OCI-M2 (cell line): ENCODE data around the gene MRM1.

Source experiments
- DNase-seq: peaks from one replicate; lab custom pipeline; 2025; ENCODE audit not compliant: unreplicated experiment; lab: John Stamatoyannopoulos, UW

MRM1 gene

GRCh38 chr17:36629970-36630502 is 28.7 kb downstream of the MRM1 start:
- DNase-seq, result no peak

GRCh38 chr17:36631022-36631421 is 29.6 kb downstream of the MRM1 start:
- no peak for DNase-seq

- DNase-seq, result no peak
These were observed 31.8 kb downstream of the MRM1 start for GRCh38 chr17:36632916-36633771.

DNA sequence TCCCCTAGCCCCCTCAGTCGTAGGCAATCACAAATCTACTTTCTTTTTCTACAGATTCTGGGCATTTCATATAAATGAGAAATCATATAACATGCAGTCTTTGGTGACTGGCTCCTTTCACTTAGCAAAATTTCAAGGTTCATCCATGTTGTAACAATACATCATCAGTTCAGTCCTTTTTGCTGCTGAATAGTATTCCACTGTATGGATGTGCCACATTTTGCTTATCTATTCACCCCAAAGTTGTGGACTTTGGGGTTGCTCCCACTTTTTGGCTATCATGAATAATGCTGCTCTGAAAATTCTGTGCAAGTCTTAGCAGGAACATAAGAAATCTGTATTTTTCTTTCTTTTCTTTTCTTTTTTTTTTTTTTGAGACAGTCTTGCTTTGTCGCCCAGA is 39.0 kb downstream of the MRM1 start:
- no peak for DNase-seq

DNA sequence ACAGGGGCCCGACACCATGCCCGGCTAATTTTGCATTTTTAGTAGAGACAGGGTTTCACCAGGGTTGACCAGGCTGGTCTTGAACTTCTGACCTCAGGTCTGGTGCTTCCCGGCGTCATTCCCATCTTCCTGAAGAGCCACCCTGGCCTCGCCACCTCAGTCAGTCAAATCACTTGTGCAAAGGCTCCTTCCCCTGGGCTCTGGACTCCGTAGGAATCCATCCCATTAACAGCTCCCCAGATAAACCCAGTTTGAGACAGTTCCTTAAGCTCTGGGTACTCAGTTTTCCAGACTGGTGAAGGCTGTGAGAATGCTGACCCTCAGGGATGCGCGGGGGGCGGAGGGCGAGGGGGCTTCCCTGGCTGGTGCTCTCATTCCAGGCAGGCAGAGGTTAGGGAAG is 39.5 kb downstream of the MRM1 start:
- DNase-seq, result no peak

DNA sequence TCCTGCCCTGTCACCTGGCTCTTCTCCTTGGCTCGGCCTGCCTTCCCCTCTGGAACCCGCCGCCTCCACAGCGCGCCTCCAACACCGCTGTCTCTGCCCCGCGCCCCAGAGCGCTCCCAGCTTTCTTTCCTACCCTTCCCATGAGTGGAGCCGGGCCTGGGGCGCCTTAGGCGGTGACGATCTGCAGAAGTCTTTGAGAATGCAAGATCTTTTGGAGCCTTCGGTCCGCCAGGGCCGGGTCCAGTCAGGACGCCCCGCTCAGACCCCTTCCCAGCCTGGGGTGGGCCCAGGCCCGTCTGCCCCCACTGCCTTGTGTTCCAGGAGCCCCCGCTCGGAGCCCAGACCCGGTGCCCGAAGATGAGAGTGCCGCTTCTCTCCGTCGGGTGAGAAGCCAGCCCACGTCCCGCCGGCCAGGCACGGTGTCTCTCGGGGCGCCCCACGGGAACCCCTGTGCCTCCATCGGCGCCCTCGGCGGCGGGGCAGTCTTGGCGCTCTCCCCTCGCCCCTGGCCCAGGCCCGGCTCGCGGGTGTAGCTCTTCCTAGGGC is 40.0 kb downstream of the MRM1 start:
- DNase-seq, result no peak

- DNase-seq, result no peak
These were observed 40.8 kb downstream of the MRM1 start for GRCh38 chr17:36641877-36642845.

- no peak for DNase-seq
These were observed 41.8 kb downstream of the MRM1 start for GRCh38 chr17:36643086-36643685.

- no peak for DNase-seq
These were observed 44.0 kb downstream of the MRM1 start for GRCh38 chr17:36645422-36645821.

DNA sequence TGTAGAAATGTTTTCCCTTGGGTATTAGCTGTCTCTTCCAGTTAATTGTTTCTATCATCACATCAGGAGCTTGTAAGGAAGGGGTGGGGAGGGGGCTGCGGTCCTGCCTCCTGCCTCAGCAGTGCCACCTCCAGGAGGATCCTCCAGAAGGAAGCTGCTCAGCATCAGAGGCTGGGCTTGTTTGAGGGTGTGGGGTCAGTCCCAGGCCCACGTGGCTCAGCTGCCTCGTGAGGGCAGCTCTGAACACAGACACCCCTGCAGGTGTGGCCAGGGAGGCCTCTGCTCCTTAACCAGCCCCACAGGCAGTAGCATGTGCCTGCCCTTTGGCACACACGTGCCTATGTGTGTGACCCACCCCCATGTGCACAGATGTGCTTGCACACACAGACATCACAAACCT is 46.3 kb downstream of the MRM1 start:
- no peak for DNase-seq

- DNase-seq, result no peak
These were observed 48.9 kb downstream of the MRM1 start for GRCh38 chr17:36650096-36650775.

GRCh38 chr17:36653374-36653773 is 52.0 kb downstream of the MRM1 start:
- no peak for DNase-seq

DNA sequence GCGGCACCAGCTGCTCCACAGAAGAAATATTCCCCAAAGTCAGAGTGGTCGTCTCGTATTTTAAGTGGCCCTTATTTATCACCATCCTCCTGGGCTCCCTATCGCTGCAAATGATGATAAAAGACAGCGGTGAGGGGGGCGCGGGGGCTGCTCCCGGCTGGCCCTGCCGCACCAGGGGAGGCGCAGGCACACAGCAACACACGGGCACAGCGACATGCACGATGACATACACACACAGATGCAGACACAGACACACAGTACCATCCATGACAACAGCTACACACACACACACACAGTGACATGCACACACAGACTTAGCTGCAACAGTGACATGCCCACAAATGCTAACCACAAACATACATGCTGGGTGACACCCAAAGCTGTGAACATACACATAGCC is 52.5 kb downstream of the MRM1 start:
- no peak for DNase-seq

- DNase-seq, result no peak
These were observed 54.3 kb downstream of the MRM1 start for GRCh38 chr17:36655726-36656125.

GRCh38 chr17:36657390-36657762 is 56.0 kb downstream of the MRM1 start:
- no peak for DNase-seq

DNA sequence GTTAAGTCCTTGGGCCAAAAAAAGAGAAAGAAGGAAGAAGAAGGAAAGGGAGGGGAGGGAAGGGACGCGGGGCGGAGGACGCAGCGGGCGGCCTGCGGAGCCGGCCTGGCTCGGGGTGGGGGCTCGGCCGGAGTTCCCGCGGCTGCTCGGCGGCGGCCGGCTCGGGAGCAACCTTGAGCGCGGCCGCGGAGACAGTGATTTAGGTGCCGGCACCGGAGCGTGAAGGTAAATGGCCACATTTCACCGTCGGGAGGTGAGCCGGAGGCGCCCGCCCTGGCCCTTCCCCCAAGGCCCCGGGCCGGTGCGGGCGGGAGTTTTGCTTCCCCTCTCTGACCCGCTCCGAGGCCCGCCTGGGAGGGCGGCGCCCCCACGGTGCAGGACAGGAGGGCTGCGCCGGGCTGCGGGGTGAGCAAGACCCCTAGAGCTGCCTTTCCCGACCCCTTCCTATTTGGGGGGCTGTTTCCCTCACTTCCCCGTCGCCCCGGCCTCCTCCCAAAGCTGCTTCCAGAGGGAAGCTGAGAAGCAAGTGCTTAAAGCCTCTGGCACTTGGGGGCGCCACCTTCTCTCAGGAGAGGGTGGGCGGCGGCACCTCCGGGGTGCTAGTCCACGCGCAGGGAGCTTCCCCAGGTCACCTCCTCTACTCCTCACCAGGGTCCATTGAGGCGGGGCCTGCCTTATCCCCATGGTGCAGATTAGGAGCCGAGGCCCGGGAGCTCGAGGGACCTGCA is 56.5 kb downstream of the MRM1 start:
- no peak for DNase-seq
